Brain microvascular endothelial cell (primary cell): ENCODE results near the gene IFNA1.

Experiments
- DNase-seq: peaks from one replicate; pipeline ENCODE4 v3.0.0-alpha.2; 2020
- H3K27ac ChIP-seq: fragments of 250-450 bp; sonication (Bioruptor Pico); 2 replicates; pipeline ENCODE4 v1.5.1; 2020; ENCODE audit warnings: mild to moderate bottlenecking, moderate library complexity
- H3K27me3 ChIP-seq: fragments of 250-450 bp; sonication (Bioruptor Pico); replicated peaks from 2 replicates; pipeline ENCODE4 v1.5.1; 2020; ENCODE audit warnings: mild to moderate bottlenecking
- H3K36me3 ChIP-seq: fragments of 250-450 bp; sonication (Bioruptor Pico); replicated peaks from 2 replicates; pipeline ENCODE4 v1.5.1; 2020; ENCODE audit warnings: mild to moderate bottlenecking
- H3K4me3 ChIP-seq: 2 replicates; pipeline ENCODE4 v1.5.1; 2011; ENCODE audit warnings: low read depth, mild to moderate bottlenecking, control low read depth, low read length, moderate library complexity
- in situ Hi-C: cut with HindIII; loops from 2 replicates; pipeline ENCODE4 v1.10.0; 2017; ENCODE audit warnings: low sequenced_read_pairs, low pct_ligation_motif_present
- TF ChIP-seq, protein P1 (sequence below): IDR thresholded peaks from 2 replicates; pipeline ENCODE4 v1.5.1; 2011; ENCODE audit warnings: low read depth, mild to moderate bottlenecking, moderate library complexity, low read length, control low read depth, inconsistent platforms; ENCODE audit errors: missing control alignments

The IFNA1 gene

DNA sequence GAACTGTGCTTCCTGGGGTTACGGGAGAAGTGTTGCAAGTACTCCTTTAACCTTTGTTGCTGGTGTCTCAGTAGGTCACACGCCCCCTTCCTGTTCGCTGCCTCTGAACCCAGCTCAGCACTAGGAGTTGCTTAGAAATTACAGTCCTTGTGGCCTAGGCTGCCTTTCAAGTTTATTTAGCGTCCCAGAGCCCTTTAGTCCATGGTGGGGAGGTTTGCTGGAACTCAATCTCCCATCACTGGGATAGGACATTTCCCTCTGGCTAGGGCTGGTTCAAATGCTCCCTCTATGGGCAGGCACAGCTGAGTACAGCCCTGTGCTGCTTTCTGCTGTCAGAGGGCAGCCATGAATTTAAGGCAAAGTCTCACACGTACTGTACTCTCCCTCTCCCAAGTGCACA lies 26.6 kb upstream of the IFNA1 start:
- DNase-seq, result no peak
- TF ChIP-seq, protein P1, sequence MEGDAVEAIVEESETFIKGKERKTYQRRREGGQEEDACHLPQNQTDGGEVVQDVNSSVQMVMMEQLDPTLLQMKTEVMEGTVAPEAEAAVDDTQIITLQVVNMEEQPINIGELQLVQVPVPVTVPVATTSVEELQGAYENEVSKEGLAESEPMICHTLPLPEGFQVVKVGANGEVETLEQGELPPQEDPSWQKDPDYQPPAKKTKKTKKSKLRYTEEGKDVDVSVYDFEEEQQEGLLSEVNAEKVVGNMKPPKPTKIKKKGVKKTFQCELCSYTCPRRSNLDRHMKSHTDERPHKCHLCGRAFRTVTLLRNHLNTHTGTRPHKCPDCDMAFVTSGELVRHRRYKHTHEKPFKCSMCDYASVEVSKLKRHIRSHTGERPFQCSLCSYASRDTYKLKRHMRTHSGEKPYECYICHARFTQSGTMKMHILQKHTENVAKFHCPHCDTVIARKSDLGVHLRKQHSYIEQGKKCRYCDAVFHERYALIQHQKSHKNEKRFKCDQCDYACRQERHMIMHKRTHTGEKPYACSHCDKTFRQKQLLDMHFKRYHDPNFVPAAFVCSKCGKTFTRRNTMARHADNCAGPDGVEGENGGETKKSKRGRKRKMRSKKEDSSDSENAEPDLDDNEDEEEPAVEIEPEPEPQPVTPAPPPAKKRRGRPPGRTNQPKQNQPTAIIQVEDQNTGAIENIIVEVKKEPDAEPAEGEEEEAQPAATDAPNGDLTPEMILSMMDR, result peak; percentile 45
- in situ Hi-C loops, result no loop called here
- no peaks in the 10 kb centered on the region for H3K27me3 ChIP-seq
- no peak overlapping the region for H3K27ac ChIP-seq
- no peak overlapping the region for H3K4me3 ChIP-seq
- no peaks in the 10 kb centered on the region for H3K36me3 ChIP-seq

DNA sequence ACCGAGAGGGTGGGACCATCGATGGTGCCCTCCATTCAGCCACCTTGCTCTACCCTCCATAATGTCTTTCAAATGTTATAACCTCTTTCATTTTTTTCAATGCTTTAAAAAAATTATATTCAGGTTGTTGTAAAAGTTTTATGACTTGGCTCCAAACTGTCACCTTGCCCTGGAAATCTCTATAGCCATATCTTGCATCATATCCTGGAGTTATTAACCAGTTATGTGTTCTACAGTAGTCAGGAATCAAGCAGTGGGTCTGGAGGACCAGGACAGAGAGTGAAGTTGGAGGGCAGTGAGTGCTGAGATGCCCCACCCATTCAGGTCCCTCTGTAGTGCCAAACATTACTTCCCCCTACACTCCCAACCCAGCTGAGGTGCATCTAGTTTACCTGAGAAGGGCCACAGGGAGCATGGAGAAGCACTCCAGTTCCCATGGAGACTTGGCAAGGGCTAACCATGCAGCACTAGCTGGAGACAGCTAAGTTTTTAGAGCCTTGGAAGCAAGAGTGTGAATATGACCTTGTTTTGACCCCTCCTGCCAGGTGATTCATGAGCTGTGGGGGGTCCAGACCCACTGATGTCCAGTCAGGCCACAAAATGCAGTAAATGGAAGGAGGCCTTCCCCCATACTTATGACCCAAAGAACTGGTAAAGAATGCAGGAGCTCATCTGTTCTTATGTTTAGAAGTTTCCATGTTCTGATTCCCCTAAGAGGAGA lies 25.9 kb upstream of the IFNA1 start:
- H3K27ac ChIP-seq, result no peak overlapping the region
- in situ Hi-C loops, result no loop called here
- DNase-seq, result no peak
- TF ChIP-seq, protein P1, result no peak
- H3K36me3 ChIP-seq, result no peaks in the 10 kb centered on the region
- no peak overlapping the region for H3K4me3 ChIP-seq
- H3K27me3 ChIP-seq, result no peaks in the 10 kb centered on the region

DNA sequence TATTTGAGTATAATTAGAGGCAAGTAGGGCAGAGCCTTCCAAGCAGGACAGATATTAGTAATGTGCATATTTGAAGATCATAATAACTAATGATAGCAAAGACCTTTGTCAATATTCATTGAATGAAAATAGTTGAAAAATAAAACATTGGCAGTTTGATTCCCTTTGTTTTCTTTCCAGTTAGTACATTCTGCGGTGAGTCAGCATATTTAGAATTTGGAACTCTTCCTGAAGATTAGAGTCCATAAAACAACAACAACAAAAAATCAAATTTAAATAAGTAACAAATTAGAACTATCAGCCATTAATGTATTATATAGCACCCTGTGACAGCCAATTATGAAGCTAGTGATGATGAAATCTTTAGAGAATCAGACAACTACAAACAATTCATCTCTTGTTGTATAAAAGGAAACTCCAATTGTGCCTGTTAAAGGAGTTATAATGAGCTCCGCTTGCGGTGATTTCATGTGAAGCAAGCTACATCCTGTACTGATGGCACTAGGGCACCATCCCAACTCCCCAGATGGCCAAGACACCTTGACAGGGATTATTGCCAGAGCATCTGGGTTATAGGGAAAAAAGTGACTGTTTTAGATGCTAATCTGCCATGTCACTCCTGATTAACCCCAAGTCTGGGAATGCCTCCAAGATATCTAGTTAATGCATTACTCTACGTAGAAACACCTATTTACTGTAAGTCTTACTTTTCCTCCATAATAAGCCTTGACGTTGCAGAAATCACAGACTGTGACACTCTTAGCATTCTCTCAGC lies 24.6 kb upstream of the IFNA1 start:
- no peak overlapping the region for H3K27ac ChIP-seq
- H3K27me3 ChIP-seq, result no peaks in the 10 kb centered on the region
- H3K4me3 ChIP-seq, result no peak overlapping the region
- DNase-seq, result no peak
- H3K36me3 ChIP-seq, result no peaks in the 10 kb centered on the region
- TF ChIP-seq, protein P1, result no peak
- in situ Hi-C loops, result no loop called here

DNA sequence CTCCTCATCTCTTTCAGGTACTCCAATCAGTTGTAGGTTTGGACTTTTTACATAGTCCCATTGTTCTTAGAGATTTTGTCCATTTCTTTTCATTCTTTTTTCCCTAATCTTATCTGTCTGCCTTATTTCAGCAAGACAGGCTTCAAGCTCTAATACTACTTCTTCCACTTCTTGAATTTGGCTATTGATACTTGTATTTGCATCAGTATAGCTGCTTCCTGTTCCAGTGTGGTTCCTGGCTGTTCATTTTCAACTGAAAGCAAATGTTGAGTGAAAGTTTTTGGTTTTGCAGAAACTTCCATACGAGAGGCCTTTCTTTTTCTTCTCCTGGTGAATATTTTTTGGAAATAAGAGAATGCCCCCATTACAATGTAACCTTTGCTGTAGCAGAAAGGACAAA lies 12.0 kb upstream of the IFNA1 start:
- H3K27me3 ChIP-seq, result no peaks in the 10 kb centered on the region
- H3K27ac ChIP-seq, result no peak overlapping the region
- no peak for DNase-seq
- TF ChIP-seq, protein P1, result no peak
- no peak overlapping the region for H3K4me3 ChIP-seq
- in situ Hi-C loops, result no loop called here
- no peaks in the 10 kb centered on the region for H3K36me3 ChIP-seq

DNA sequence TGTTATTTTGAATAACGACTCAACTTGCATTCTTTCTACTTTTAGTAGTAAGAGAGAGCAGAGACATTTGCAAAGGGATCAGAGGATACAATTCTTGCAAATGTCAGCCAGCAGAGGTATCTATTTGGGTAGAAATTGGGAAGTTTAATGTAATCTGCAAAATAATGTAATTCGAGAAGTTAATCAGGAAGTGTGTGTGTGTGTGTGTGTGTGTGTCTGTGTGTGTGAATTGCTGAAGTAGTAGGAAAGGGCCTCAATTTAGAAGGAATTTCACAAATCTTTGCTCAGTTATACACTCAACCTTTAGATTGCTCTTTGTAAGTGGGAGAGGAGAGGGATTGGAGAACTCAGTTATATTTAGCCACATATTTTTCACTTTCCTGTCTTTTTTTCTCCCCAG lies 11.0 kb upstream of the IFNA1 start:
- no peak for DNase-seq
- in situ Hi-C loops, result no loop called here
- no peak overlapping the region for H3K27ac ChIP-seq
- H3K4me3 ChIP-seq, result no peak overlapping the region
- TF ChIP-seq, protein P1, result no peak
- H3K27me3 ChIP-seq, result no peaks in the 10 kb centered on the region
- no peaks in the 10 kb centered on the region for H3K36me3 ChIP-seq
